ENCODE results near the gene SERPINH1.

Gene SERPINH1

GRCh38 chr11:75562836-75563484 lies 907 bp downstream of the SERPINH1 start:
- no peak for TF ChIP-seq CTCF (IDR thresholded peaks at IDR 0.05; ENCODE audit: insufficient read depth, low read depth, low read length, missing control alignments)
- H3K4me3 ChIP-seq (ENCODE audit: low read depth, low read length), result peak overlapping the region; percentile 75
- no peak for DNase-seq (ENCODE audit: low read depth)

- no peak for DNase-seq (ENCODE audit: low read depth)
- TF ChIP-seq CTCF (IDR thresholded peaks at IDR 0.05; ENCODE audit: insufficient read depth, low read depth, low read length, missing control alignments), result no peak
- peak overlapping the region; percentile 75 for H3K4me3 ChIP-seq (ENCODE audit: low read depth, low read length)
These were observed 1.5 kb downstream of the SERPINH1 start for GRCh38 chr11:75563501-75563977.

DNA sequence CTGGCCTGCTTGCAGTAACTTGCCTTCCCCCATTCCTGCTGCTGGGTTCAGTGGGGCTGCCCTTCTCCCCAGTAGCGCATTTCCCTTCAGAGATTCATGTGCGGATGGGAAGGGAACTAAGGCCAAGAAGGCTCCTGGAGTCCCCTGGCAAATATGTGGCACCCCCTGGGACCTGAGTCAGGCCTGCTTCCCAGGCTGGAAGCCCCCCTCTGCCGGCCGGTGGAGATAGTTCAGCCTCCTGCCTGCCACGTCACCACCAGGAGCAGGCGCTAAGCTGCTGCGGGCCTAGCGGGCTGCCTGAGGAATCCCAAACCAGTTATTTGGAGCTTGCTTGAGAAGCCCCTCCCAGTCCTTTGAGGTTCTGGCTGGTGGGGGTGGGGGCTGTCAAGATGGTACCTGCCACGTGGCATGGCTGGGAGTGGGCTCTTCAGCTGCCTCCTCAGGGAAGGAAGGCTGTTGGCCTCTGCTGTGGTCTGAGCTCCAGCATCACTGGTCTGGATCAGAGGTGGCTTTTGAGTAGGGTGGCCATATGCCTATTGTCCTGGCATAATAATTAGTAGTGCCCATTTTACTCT lies 2.0 kb downstream of the SERPINH1 start:
- DNase-seq (ENCODE audit: low read depth), result no peak
- no peak overlapping the region for H3K4me3 ChIP-seq (ENCODE audit: low read depth, low read length)

GRCh38 chr11:75565221-75565814 lies 3.3 kb downstream of the SERPINH1 start:
- no peak for TF ChIP-seq CTCF (IDR thresholded peaks at IDR 0.05; ENCODE audit: insufficient read depth, low read depth, low read length, missing control alignments)
- no peak for DNase-seq (ENCODE audit: low read depth)
- no peak overlapping the region for H3K4me3 ChIP-seq (ENCODE audit: low read depth, low read length)

More for the DNA sequence above, 2.0 kb downstream of the SERPINH1 start:
- no peak for TF ChIP-seq CTCF (IDR thresholded peaks at IDR 0.05; ENCODE audit: insufficient read depth, low read depth, low read length, missing control alignments)

GRCh38 chr11:75565916-75566762 lies 4.1 kb downstream of the SERPINH1 start:
- no peak overlapping the region for H3K4me3 ChIP-seq (ENCODE audit: low read depth, low read length)
- no peak for TF ChIP-seq CTCF (IDR thresholded peaks at IDR 0.05; ENCODE audit: insufficient read depth, low read depth, low read length, missing control alignments)
- DNase-seq (ENCODE audit: low read depth), result no peak

DNA sequence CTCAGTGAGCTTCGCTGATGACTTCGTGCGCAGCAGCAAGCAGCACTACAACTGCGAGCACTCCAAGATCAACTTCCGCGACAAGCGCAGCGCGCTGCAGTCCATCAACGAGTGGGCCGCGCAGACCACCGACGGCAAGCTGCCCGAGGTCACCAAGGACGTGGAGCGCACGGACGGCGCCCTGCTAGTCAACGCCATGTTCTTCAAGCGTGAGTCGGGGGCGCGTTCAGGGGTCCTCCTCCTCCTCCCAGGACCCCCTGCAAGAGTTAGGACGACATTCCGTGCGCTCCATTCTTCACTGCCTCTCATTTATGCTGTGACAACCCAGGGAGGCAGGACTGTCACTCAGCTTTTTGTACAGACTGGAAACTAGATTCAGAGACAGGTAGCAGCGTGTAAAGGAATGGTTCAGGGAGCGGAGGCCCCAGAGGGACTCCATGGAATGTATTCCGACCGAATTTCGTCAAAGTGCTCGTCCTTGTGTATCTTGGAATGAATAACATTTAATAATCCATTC lies 4.8 kb downstream of the SERPINH1 start:
- H3K4me3 ChIP-seq (ENCODE audit: low read depth, low read length), result no peak overlapping the region
- no peak for DNase-seq (ENCODE audit: low read depth)
- TF ChIP-seq CTCF (IDR thresholded peaks at IDR 0.05; ENCODE audit: insufficient read depth, low read depth, low read length, missing control alignments), result no peak

All from GM12865 (cell line).